Activated CD8-positive, alpha-beta memory T cell treated with anti-CD3 and anti-CD28 coated beads, Interleukin-2, amount 50 U/mL, for 48 hours (primary cell): ENCODE results near the gene NINL.

ENCODE experiments used
- DNase-seq: peaks from one replicate; pipeline ENCODE4 v3.0.0-alpha.2; 2020

NINL gene

GRCh38 chr20:25499855-25500434 lies 85.4 kb downstream of the NINL start:
- DNase-seq, result no peak

GRCh38 chr20:25499031-25499430 lies 86.3 kb downstream of the NINL start:
- no peak for DNase-seq

DNA sequence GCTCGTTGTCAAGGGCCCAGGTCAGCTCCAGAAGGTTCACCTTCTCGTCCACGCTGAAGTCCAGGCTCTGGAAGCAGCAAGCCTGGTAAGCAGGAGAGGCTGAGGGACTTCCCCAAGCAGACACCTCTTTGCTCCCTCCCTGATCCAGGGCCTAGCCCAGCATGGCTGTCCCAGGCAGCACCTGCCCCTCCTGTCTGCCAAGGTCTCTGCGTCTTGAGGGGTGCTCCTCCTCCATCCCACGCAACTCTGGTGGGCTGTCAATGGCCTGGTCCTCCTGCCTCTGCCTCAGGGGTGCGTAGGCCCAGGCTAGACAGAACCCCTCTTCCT lies 87.1 kb downstream of the NINL start:
- no peak for DNase-seq

DNA sequence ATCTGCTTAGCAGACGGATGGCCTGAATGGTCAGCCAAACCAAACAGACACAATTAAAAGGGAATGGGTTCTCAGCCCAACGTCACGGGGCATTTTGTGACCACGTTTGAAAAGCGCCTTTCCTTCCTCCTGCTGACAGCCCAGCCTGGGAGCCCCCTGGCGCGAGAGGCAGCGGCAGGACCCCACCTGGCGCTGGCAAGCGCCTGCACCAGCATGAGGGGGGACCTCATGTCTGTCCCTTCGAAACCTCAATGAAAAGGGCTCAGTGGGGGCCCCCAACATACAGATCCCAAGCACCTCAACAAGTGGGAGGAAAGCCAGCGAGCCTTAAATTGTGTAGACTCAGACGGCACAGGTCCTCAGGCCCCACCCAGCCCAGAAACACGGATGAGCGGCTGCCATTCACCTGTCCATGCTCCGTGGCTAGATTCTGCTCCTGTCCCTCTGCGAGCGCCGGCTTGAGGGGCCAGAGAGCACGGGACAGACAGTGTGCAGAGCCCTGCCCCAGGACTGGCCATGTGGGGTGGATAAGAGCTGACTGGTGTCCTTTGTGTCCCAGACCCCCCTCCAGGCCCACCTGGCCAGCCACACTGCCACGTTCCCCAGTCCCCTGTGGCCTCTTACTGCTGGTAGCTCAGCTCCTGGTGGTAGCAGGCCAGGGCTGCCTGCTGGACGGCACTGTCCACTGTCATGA lies 87.6 kb downstream of the NINL start:
- no peak for DNase-seq

DNA sequence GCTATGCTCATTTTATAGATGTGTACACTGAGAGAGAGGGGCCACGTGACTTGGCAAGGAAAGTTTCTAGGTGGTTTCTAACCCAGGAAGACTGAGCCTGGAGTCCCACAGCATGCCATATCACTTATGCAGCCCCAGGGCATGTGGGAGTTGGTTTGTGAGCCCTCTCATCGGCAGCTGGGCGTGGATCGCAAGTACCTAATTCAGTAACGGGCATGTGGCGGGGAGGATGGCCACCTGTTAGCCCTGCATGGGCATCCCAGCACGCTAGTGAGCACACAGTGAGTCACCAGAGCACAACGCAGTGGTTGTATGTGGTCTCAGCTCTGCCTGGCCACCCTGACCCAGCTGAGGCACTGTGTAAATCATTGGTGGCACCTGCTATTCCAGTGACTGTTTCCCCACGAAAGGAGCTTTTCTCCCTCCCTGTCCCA lies 88.3 kb downstream of the NINL start:
- no peak for DNase-seq

GRCh38 chr20:25496165-25496967 lies 89.0 kb downstream of the NINL start:
- DNase-seq, result no peak

GRCh38 chr20:25495189-25495824 lies 90.0 kb downstream of the NINL start:
- no peak for DNase-seq

- DNase-seq, result no peak
Observed at GRCh38 chr20:25494506-25495188, 90.7 kb downstream of the NINL start.

GRCh38 chr20:25493748-25494505 lies 91.4 kb downstream of the NINL start:
- no peak for DNase-seq

DNA sequence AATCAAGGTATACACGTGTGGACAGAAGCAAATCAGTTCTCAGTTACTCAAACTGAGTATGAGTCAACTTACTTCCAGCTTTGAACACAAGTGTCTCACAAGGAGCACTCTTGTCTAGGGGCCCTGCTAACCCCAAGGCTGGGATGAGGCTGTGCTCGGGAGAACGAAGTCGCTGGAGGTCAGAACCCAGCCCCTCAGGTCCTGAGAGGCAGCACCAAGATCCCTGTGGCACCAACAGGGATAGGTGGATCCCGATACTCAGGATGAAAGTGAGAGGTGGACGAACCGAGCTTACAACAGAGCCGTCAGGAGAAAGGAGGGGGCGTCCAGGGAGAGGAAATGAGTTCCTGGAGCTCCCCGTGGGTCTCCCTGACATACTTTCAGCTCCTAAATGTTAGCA lies 92.2 kb downstream of the NINL start:
- DNase-seq, result no peak

- DNase-seq, result no peak
Observed at GRCh38 chr20:25491446-25492038, 93.8 kb downstream of the NINL start.

DNA sequence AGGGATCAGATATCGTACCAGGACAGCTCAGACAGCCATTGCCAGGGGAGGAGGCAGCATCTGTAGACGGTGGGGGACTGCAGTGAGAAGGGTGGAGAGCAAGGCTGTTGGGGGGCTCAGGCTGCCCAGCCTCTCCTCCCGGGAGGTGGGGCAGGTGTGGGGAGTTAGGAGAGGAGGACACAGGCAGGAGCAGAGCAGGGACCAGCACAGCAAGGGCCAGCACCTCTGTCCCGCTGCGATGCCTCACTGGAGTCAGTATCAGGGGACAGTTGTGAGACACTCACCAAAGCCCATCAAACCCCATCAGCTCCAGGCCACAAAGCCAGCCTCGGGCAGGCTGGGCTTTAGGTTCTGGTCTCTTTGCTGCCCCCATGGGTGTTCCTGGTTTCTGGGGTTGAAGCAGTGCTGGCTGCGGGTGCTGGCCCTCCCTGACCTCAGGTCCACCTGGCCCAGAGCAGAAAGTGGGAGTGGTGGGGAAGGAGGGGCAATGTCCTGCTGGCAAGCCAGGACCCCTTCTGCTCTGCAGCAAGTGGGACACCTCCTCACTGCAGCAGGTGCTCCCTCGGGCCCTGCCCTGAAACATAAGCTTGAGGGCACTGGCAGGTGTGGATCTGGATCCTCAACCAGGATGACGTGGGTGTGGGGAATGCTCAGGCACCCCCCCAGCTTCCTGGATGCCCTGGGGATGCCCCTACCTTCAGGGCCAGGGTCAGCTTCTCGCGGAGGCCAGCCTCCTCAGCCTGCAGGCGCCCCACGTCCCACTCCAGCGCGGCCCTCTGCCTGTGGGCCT lies 94.5 kb downstream of the NINL start:
- DNase-seq, result no peak

DNA sequence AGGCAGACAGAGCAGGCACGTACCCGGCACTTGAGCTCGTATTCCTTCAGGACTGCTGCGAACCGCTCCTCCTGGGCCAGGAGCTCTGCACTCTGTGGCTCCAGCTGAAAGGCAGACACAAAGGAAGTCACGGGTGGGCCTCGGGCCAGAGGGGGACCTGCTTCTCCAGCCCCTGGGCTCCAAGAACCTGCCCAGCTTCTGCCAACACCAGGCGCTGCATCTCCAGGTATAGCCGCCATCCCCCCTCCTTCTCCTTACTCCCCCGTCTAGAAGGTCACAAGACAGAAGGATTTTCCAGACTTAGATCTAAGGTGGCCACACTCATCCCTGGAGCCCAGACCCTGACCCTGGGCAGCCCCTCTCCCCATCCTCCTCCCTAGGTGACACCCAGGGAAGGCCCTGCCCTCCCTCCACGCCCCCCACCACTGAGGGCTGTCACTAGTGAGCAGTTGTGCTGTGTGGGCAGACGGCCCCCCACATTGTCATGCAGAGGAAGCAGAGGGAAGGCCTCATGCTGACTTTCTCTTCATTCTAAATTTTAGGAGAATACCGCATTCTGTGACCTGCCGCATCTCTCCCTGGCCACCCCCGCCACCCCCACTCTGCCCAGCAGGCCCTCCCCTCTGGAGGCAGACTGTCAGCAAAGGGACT lies 96.0 kb downstream of the NINL start:
- no peak for DNase-seq

GRCh38 chr20:25487975-25488374 lies 97.4 kb downstream of the NINL start:
- no peak for DNase-seq

GRCh38 chr20:25487306-25487705 lies 98.0 kb downstream of the NINL start:
- no peak for DNase-seq

DNA sequence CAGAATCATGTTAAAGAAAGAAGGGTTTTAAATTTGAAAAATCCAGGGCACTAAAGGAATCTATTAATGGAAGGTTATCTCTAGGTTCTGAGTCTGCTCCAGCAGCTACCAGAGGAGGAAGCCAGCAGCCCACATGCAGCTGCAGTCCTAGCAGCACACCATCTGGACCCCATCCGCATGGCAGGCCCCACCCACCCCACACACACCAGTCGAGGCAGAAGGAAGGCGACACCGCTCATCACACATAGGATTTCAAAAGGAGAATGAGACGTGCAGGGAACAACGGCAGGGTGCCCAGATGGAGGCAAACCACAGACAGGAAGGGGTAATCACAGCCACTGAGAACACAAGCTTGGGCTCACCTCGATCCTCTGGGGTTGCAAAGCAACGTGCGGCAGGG lies 99.0 kb downstream of the NINL start:
- no peak for DNase-seq

GRCh38 chr20:25485872-25486271 lies 99.5 kb downstream of the NINL start:
- DNase-seq, result no peak

GRCh38 chr20:25484911-25485511 lies 100.3 kb downstream of the NINL start:
- DNase-seq, result no peak

- no peak for DNase-seq
Observed at GRCh38 chr20:25484224-25484846, 101.0 kb downstream of the NINL start.
